MCF 10A (cell line): ENCODE data around the gene NUDC. TPM values are rescaled to one million over a fixed set of nuclear protein-coding genes. Genes with fewer than 3 reads are reported as not detected.

Experiments
- BruUV-seq: library from RNA; stranded (reverse); fragments of 400-500 nt; replicated peaks from 2 replicates; lab custom pipeline; 2021; lab: Mats Ljungman, UMichigan
- CTCF ChIA-PET: fragments of 300-600 bp; sonication (Branson Sonifier 250); formaldehyde crosslinking; extraction: SDS; loops from one replicate; lab custom pipeline; 2021; ENCODE audit warnings: antibody characterized with exemption, inconsistent platforms; lab: Yijun Ruan, JAX
- POLR2A ChIA-PET: fragments of 300-600, 350-650 bp; sonication (Branson Sonifier 250); formaldehyde crosslinking; extraction: SDS; loops from one replicate; lab custom pipeline; 2020; ENCODE audit warnings: antibody characterized with exemption, inconsistent platforms; lab: Yijun Ruan, JAX
- DNase-seq: peaks from one replicate; pipeline ENCODE4 v3.0.0-alpha.2; 2018; ENCODE audit not compliant: unreplicated experiment
- H3K27ac Mint-ChIP-seq: one replicate; pipeline ENCODE4 v1.8.0; 2022; ENCODE audit warnings: mild to moderate bottlenecking, low read depth, mixed read lengths; ENCODE audit not compliant: unreplicated experiment
- H3K27me3 Mint-ChIP-seq: one replicate; pipeline ENCODE4 v1.8.0; 2022; ENCODE audit warnings: mixed read lengths; ENCODE audit not compliant: insufficient read depth, unreplicated experiment
- H3K36me3 Mint-ChIP-seq: one replicate; pipeline ENCODE4 v1.8.0; 2022; ENCODE audit warnings: mild to moderate bottlenecking, moderate library complexity, mixed read lengths; ENCODE audit not compliant: insufficient read depth, unreplicated experiment
- H3K4me1 Mint-ChIP-seq: one replicate; pipeline ENCODE4 v1.8.0; 2022; ENCODE audit warnings: mixed read lengths; ENCODE audit not compliant: insufficient read depth, unreplicated experiment
- H3K4me3 Mint-ChIP-seq: one replicate; pipeline ENCODE4 v1.8.0; 2022; ENCODE audit warnings: mild to moderate bottlenecking, moderate library complexity, mixed read lengths; ENCODE audit not compliant: unreplicated experiment
- H3K9me3 Mint-ChIP-seq: one replicate; pipeline ENCODE4 v1.8.0; 2022; ENCODE audit warnings: mixed read lengths; ENCODE audit not compliant: unreplicated experiment
- intact Hi-C: fragments of 100-400 bp; cut with micrococcal nuclease; formaldehyde crosslinking; loops from 2 replicates; pipeline ENCODE4 v1.14.1; 2022
- total RNA-seq: library from RNA; stranded (reverse); gene quantifications from 2 replicates; pipeline ENCODE4 v1.2.3, GENCODE V29; 2022
- TF ChIP-seq, protein P1 (sequence below): fragments of 200-600 bp; IDR thresholded peaks from one replicate; pipeline ENCODE4 v1.8.0; 2022; ENCODE audit warnings: antibody characterized with exemption, mild to moderate bottlenecking; ENCODE audit not compliant: unreplicated experiment

The NUDC gene
- total RNA-seq, 1 experiment from 2014 or later = 106 TPM

- ChIA-PET CTCF (interaction anchor here (0.6 kb wide), 1 partner anchor 107 kb away, joined by 4 read pairs; no protein-coding TSS in a partner anchor), POLR2A (interaction anchor here (0.6 to 2.2 kb wide), 5 partner anchors 13 to 1509 kb away, joined by 3 to 5 read pairs (median 4); partner anchors contain the start of genes GPN2 and NUDC)
- no peaks in the 10 kb centered on the region for H3K27me3 Mint-ChIP-seq
- TF ChIP-seq, protein P1, sequence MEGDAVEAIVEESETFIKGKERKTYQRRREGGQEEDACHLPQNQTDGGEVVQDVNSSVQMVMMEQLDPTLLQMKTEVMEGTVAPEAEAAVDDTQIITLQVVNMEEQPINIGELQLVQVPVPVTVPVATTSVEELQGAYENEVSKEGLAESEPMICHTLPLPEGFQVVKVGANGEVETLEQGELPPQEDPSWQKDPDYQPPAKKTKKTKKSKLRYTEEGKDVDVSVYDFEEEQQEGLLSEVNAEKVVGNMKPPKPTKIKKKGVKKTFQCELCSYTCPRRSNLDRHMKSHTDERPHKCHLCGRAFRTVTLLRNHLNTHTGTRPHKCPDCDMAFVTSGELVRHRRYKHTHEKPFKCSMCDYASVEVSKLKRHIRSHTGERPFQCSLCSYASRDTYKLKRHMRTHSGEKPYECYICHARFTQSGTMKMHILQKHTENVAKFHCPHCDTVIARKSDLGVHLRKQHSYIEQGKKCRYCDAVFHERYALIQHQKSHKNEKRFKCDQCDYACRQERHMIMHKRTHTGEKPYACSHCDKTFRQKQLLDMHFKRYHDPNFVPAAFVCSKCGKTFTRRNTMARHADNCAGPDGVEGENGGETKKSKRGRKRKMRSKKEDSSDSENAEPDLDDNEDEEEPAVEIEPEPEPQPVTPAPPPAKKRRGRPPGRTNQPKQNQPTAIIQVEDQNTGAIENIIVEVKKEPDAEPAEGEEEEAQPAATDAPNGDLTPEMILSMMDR = no peak
- H3K36me3 Mint-ChIP-seq = no peaks in the 10 kb centered on the region
- DNase-seq = peak; percentile 88
- no TSS peak for BruUV-seq
- H3K27ac Mint-ChIP-seq = peak overlapping the region; percentile 6
- H3K4me3 Mint-ChIP-seq = no peak overlapping the region
- H3K9me3 Mint-ChIP-seq = no peaks in the 10 kb centered on the region
- H3K4me1 Mint-ChIP-seq = peaks cover 15% of the 10 kb centered on the region
- intact Hi-C loops = loop anchor here (2.0 kb wide), 1 partner anchor 14 kb away; the partner anchor contains the start of gene NUDC
These were observed 14.2 kb upstream of the NUDC start for GRCh38 chr1:26907071-26907917.

GRCh38 chr1:26909951-26910342, 11.6 kb upstream of the NUDC start:
- ChIA-PET POLR2A (interaction anchor here (1.0 kb wide), 1 partner anchor 10 kb away, joined by 3 read pairs; the partner anchor contains the start of gene GPATCH3), CTCF (interaction anchor here (0.5 to 1.2 kb wide), 2 partner anchors 224 to 485 kb away, joined by 3 to 4 read pairs; no protein-coding TSS in a partner anchor)
- TF ChIP-seq, protein P1 = no peak
- no peak overlapping the region for H3K27ac Mint-ChIP-seq
- H3K9me3 Mint-ChIP-seq = no peaks in the 10 kb centered on the region
- H3K4me3 Mint-ChIP-seq = no peak overlapping the region
- no TSS peak for BruUV-seq
- no peak for DNase-seq
- H3K27me3 Mint-ChIP-seq = no peaks in the 10 kb centered on the region
- peaks cover 15% of the 10 kb centered on the region for H3K4me1 Mint-ChIP-seq
- no peaks in the 10 kb centered on the region for H3K36me3 Mint-ChIP-seq
- intact Hi-C loops = no loop called here

DNA sequence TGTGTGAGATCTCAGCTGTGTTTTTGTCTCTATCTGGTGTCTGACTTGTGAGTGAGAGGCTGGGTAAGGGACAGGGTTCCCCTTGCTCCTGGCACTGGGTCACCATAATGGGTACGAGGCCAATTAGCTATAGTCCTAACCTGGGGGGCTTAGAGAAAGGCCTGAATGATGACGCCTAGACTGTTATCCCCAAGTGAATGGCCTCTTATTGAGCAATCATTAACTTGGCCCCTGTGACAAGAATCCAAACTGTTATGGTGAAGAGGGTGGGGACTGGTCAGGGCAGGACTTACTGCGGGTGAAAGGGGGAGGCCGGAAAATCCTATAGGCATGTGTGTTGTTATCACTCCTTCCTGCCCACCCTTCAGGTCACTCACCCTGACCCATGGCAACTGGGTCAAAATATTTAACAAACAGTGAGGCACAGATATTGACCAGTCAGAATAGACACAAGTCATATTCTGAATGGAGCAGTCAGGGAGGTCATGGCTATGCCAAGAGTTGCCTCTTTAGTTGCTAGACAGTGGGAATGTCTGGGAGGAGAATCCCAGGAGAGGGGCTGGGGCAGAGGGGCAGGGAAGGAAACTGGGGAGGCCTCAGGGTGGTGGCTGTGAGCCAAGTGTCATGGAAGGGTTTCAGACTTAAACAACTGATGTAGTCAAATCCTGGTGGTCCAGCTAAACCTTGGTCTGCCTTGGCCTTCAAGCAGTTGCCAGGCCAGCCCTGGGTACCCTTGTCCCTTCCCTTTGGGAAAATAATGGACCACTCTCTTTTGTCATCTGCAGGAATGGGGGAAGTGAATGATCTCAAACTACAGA, 11.0 kb upstream of the NUDC start:
- H3K36me3 Mint-ChIP-seq = no peaks in the 10 kb centered on the region
- no peak overlapping the region for H3K27ac Mint-ChIP-seq
- no peak for DNase-seq
- H3K9me3 Mint-ChIP-seq = no peaks in the 10 kb centered on the region
- ChIA-PET CTCF (interaction anchor here (0.5 to 1.2 kb wide), 2 partner anchors 224 to 484 kb away, joined by 3 to 4 read pairs; no protein-coding TSS in a partner anchor), POLR2A (interaction anchor here (1.0 kb wide), 1 partner anchor 11 kb away, joined by 3 read pairs; the partner anchor contains the start of gene GPATCH3)
- no peak overlapping the region for H3K4me3 Mint-ChIP-seq
- no peaks in the 10 kb centered on the region for H3K27me3 Mint-ChIP-seq
- no TSS peak for BruUV-seq
- TF ChIP-seq, protein P1 = no peak
- intact Hi-C loops = no loop called here
- H3K4me1 Mint-ChIP-seq = peaks cover 15% of the 10 kb centered on the region
